HEK293 (cell line): Measurements from ENCODE around the gene PSORS1C2.

Source experiments
- MYNN ChIP-seq: fragments of 450-650 bp; formaldehyde crosslinking; IDR thresholded peaks from 2 replicates; pipeline ENCODE4 v1.5.1; 2016; ENCODE audit warnings: missing biosample characterization, missing genetic modification characterization, borderline replicate concordance
- ZBTB17 ChIP-seq: fragments of 450-650 bp; formaldehyde crosslinking; IDR thresholded peaks from 2 replicates; pipeline ENCODE4 v1.5.1; 2016; ENCODE audit warnings: missing biosample characterization, missing genetic modification characterization
- ZFP41 ChIP-seq: fragments of 450-650 bp; formaldehyde crosslinking; IDR thresholded peaks from 2 replicates; pipeline ENCODE4 v1.5.1; 2016; ENCODE audit warnings: missing biosample characterization, missing genetic modification characterization, borderline replicate concordance
- ZNF133 ChIP-seq: fragments of 450-650 bp; formaldehyde crosslinking; IDR thresholded peaks from 2 replicates; pipeline ENCODE4 v1.5.1; 2016; ENCODE audit warnings: missing biosample characterization, missing genetic modification characterization
- ZNF274 ChIP-seq, 2 experiments: fragments of 200-500 bp in 1 of 2; fragments of 450-650 bp in 1 of 2; sonication (Bioruptor generic) in 1 of 2; formaldehyde crosslinking in 1 of 2; IDR thresholded peaks; 2 replicates each; pipeline versions ENCODE4 v1.5.1 to v1.6.1; 2014 to 2016; ENCODE audit warnings: borderline replicate concordance in 1 of 2, inconsistent platforms in 1 of 2, low read length in 1 of 2, missing biosample characterization in 1 of 2, missing genetic modification characterization in 1 of 2
- ZNF324 ChIP-seq: fragments of 450-650 bp; formaldehyde crosslinking; IDR thresholded peaks from 2 replicates; pipeline ENCODE4 v1.5.1; 2016; ENCODE audit warnings: missing biosample characterization, missing genetic modification characterization
- ZNF610 ChIP-seq: fragments of 450-650 bp; formaldehyde crosslinking; IDR thresholded peaks from 2 replicates; pipeline ENCODE4 v1.5.1; 2016; ENCODE audit warnings: missing biosample characterization, missing genetic modification characterization, borderline replicate concordance
- ZNF670 ChIP-seq: fragments of 450-650 bp; formaldehyde crosslinking; IDR thresholded peaks from 2 replicates; pipeline ENCODE4 v1.5.1; 2016; ENCODE audit warnings: missing biosample characterization, missing genetic modification characterization, low read depth
- TF ChIP-seq, protein P1 (sequence below): fragments of 450-650 bp; formaldehyde crosslinking; IDR thresholded peaks from 2 replicates; pipeline ENCODE4 v1.5.1; 2016; ENCODE audit warnings: missing biosample characterization, missing genetic modification characterization
- TF ChIP-seq, protein P2 (sequence below): fragments of 450-650 bp; formaldehyde crosslinking; IDR thresholded peaks from 2 replicates; pipeline ENCODE4 v1.5.1; 2016; ENCODE audit warnings: missing biosample characterization, missing genetic modification characterization
- TF ChIP-seq, protein P3 (sequence below): sonication (generic); formaldehyde crosslinking; IDR thresholded peaks from 2 replicates; pipeline ENCODE4 v1.8.1; 2022; ENCODE audit warnings: mild to moderate bottlenecking, moderate library complexity, missing genetic modification reagents
- TF ChIP-seq, protein P4 (sequence below): fragments of 450-650 bp; formaldehyde crosslinking; IDR thresholded peaks from 2 replicates; pipeline ENCODE4 v1.5.1; 2016; ENCODE audit warnings: missing biosample characterization, missing genetic modification characterization
- TF ChIP-seq, protein P5 (sequence below): fragments of 450-650 bp; formaldehyde crosslinking; optimal IDR thresholded peaks from 2 replicates; pipeline ENCODE3; 2016; ENCODE audit warnings: missing biosample characterization, mild to moderate bottlenecking, missing genetic modification characterization

DNA sequence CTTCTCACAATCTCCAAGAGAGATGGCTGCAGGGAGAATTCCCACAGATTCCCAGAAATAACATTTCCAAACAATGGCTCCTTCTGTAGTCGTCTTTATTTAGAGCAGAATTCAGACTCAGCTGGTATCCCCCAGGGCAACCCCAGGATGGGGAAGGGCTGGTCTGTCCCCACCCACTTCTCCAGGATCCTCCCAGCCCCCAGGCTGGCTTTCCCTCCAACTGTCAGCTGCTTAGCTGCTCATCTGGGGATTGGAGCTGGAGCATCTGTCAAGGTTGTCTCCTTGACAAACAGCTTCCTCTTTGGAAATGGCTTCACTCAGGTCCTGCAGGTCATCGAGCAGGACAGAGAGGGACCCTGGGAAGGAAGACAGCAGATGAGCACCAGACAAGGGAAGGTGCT is 3.5 kb upstream of the PSORS1C2 start:
- TF ChIP-seq, protein P1, sequence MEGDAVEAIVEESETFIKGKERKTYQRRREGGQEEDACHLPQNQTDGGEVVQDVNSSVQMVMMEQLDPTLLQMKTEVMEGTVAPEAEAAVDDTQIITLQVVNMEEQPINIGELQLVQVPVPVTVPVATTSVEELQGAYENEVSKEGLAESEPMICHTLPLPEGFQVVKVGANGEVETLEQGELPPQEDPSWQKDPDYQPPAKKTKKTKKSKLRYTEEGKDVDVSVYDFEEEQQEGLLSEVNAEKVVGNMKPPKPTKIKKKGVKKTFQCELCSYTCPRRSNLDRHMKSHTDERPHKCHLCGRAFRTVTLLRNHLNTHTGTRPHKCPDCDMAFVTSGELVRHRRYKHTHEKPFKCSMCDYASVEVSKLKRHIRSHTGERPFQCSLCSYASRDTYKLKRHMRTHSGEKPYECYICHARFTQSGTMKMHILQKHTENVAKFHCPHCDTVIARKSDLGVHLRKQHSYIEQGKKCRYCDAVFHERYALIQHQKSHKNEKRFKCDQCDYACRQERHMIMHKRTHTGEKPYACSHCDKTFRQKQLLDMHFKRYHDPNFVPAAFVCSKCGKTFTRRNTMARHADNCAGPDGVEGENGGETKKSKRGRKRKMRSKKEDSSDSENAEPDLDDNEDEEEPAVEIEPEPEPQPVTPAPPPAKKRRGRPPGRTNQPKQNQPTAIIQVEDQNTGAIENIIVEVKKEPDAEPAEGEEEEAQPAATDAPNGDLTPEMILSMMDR (tag by site-specific recombination) = no peak
- no peak for TF ChIP-seq MYNN (tag by site-specific recombination)
- TF ChIP-seq ZNF324 (tag by site-specific recombination) = no peak
- TF ChIP-seq, protein P2, sequence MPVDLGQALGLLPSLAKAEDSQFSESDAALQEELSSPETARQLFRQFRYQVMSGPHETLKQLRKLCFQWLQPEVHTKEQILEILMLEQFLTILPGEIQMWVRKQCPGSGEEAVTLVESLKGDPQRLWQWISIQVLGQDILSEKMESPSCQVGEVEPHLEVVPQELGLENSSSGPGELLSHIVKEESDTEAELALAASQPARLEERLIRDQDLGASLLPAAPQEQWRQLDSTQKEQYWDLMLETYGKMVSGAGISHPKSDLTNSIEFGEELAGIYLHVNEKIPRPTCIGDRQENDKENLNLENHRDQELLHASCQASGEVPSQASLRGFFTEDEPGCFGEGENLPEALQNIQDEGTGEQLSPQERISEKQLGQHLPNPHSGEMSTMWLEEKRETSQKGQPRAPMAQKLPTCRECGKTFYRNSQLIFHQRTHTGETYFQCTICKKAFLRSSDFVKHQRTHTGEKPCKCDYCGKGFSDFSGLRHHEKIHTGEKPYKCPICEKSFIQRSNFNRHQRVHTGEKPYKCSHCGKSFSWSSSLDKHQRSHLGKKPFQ (tag by site-specific recombination) = no peak
- no peak for TF ChIP-seq ZNF670 (tag by site-specific recombination)
- TF ChIP-seq, protein P3, sequence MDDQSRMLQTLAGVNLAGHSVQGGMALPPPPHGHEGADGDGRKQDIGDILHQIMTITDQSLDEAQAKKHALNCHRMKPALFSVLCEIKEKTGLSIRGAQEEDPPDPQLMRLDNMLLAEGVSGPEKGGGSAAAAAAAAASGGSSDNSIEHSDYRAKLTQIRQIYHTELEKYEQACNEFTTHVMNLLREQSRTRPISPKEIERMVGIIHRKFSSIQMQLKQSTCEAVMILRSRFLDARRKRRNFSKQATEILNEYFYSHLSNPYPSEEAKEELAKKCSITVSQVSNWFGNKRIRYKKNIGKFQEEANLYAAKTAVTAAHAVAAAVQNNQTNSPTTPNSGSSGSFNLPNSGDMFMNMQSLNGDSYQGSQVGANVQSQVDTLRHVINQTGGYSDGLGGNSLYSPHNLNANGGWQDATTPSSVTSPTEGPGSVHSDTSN (CRISPR knock-in tag) = no peak
- TF ChIP-seq, protein P4, sequence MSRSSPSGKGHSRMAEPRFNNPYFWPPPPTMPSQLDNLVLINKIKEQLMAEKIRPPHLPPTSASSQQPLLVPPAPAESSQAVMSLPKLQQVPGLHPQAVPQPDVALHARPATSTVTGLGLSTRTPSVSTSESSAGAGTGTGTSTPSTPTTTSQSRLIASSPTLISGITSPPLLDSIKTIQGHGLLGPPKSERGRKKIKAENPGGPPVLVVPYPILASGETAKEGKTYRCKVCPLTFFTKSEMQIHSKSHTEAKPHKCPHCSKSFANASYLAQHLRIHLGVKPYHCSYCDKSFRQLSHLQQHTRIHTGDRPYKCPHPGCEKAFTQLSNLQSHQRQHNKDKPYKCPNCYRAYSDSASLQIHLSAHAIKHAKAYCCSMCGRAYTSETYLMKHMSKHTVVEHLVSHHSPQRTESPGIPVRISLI = no peak
- no peak for TF ChIP-seq ZBTB17 (tag by site-specific recombination)
- TF ChIP-seq ZNF610 = no peak
- no peak for TF ChIP-seq ZFP41
- TF ChIP-seq, protein P5, sequence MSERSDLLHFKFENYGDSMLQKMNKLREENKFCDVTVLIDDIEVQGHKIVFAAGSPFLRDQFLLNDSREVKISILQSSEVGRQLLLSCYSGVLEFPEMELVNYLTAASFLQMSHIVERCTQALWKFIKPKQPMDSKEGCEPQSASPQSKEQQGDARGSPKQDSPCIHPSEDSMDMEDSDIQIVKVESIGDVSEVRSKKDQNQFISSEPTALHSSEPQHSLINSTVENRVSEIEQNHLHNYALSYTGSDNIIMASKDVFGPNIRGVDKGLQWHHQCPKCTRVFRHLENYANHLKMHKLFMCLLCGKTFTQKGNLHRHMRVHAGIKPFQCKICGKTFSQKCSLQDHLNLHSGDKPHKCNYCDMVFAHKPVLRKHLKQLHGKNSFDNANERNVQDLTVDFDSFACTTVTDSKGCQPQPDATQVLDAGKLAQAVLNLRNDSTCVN (tag by site-specific recombination) = no peak
- TF ChIP-seq ZNF274 (IDR thresholded peaks at IDR 0.05; ENCODE audit: low read length) = no peak
- TF ChIP-seq ZNF274 (tag by site-specific recombination; IDR thresholded peaks at IDR 0.05; ENCODE audit: borderline replicate concordance) = no peak
- no peak for TF ChIP-seq ZNF133 (tag by site-specific recombination)
